ENCODE results near the gene SVIL.

SVIL gene

GRCh38 chr10:29666201-29666600 is 31.4 kb upstream of the SVIL start:
- Histone ChIP-seq H3K4me1 (ENCODE audit: control insufficient read depth, insufficient read depth, low read length) (peaks cover 16% of the 10 kb centered on the region), H3K36me3 (ENCODE audit: insufficient read depth, low read length) (no peaks in the 10 kb centered on the region), H3K9me3 (replicated peaks; ENCODE audit: low read length) (no peaks in the 10 kb centered on the region), H3K4me2 (ENCODE audit: low read length) (no peak overlapping the region), H3K9ac (ENCODE audit: low read depth, low read length) (no peak overlapping the region), H3K4me3 (ENCODE audit: low read length) (no peak overlapping the region), H3K27me3 (ENCODE audit: control insufficient read depth, insufficient read depth, low read length) (peaks cover 5% of the 10 kb centered on the region)

DNA sequence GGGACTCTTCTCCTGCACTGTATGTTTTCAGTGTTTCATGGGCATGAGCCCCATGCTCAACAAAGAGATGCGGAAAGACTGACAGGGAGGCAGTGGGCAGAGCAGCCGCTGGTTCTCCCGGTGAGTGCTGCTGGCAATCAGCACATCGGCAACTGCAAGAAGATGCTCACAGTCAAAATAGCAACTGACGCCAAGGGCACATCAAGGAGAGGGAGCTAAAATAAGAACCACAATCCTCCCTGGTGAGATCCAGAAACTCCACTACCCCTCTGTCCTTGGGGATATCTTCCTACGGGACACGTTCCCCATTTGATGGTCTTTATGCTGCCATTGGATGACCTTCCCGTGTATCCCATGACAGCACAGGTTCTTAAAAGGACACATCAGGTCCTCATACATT is 28.9 kb upstream of the SVIL start:
- Histone ChIP-seq H3K9me3 (replicated peaks; ENCODE audit: low read length) (no peaks in the 10 kb centered on the region), H3K4me2 (ENCODE audit: low read length) (no peak overlapping the region), H3K36me3 (ENCODE audit: insufficient read depth, low read length) (no peaks in the 10 kb centered on the region), H3K9ac (ENCODE audit: low read depth, low read length) (no peak overlapping the region), H3K4me3 (ENCODE audit: low read length) (no peak overlapping the region), H3K27me3 (ENCODE audit: control insufficient read depth, insufficient read depth, low read length) (peaks cover 5% of the 10 kb centered on the region), H3K4me1 (ENCODE audit: control insufficient read depth, insufficient read depth, low read length) (peaks cover 25% of the 10 kb centered on the region)

GRCh38 chr10:29658984-29659965 is 24.5 kb upstream of the SVIL start:
- Histone ChIP-seq H3K9me3 (replicated peaks; ENCODE audit: low read length) (no peaks in the 10 kb centered on the region), H3K4me3 (ENCODE audit: low read length) (peak overlapping the region; percentile 31), H3K4me1 (ENCODE audit: control insufficient read depth, insufficient read depth, low read length) (peaks cover 32% of the 10 kb centered on the region), H3K36me3 (ENCODE audit: insufficient read depth, low read length) (peaks cover 14% of the 10 kb centered on the region), H3K27me3 (ENCODE audit: control insufficient read depth, insufficient read depth, low read length) (peaks cover 5% of the 10 kb centered on the region), H3K9ac (ENCODE audit: low read depth, low read length) (peak overlapping the region; percentile 69), H3K4me2 (ENCODE audit: low read length) (peak overlapping the region; percentile 73)

DNA sequence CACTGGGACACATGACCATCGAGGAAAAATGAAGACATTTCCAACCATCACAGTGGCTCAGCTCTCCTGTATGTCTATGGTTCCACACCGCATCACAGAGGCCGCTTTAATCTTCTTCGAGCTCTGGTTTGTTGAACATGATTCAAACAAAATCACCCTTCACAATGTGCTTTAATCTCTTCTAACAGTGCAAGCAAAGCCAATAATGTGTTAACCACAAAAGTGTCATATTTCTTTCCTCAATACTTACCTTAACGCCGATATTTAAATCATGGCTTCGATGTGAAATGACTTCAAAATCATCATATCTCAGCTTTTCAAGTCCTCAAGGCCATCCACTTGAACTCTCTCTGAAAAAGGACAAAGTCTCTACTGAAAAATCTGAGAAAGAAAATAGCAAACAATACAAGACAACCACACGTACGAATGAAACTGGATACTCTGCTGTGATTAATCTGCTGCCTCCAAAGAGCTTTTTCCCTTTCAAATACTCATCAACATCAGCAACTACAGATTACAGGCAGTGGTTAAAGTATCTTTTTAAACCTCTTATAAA is 23.0 kb upstream of the SVIL start:
- peaks cover 32% of the 10 kb centered on the region for H3K4me1 ChIP-seq (ENCODE audit: control insufficient read depth, insufficient read depth, low read length)
- no peaks in the 10 kb centered on the region for H3K9me3 ChIP-seq (replicated peaks; ENCODE audit: low read length)
- H3K4me2 ChIP-seq (ENCODE audit: low read length): no peak overlapping the region
- H3K36me3 ChIP-seq (ENCODE audit: insufficient read depth, low read length): peaks cover 14% of the 10 kb centered on the region
- H3K4me3 ChIP-seq (ENCODE audit: low read length): no peak overlapping the region
- H3K9ac ChIP-seq (ENCODE audit: low read depth, low read length): no peak overlapping the region
- H3K27me3 ChIP-seq (ENCODE audit: control insufficient read depth, insufficient read depth, low read length): peaks cover 5% of the 10 kb centered on the region

DNA sequence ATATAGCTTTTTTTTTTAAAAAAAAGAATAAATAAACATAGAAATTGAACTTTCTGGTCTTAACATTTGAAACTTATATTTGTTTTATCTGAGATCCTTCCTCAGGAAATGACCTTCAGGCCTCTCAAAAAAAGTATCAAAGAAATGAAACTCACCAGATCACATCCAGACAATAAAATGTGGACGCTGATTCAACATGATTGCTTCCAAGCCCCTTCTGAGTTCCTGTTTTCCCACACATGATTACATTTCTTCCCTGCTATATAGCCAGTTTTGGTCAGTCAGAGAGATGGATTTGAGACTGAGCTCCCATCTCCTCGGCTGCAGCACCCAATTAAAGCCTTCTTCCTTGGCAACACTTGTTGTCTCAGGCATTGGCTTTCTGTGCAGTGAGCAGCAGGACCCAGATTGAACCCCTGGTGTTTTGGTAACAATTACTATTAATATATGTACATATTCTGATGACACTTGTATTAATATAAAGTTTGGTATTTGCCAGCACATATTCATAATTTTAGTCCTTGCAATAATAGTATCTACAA is 21.8 kb upstream of the SVIL start:
- H3K36me3 ChIP-seq (ENCODE audit: insufficient read depth, low read length): peaks cover 14% of the 10 kb centered on the region
- peaks cover 32% of the 10 kb centered on the region for H3K4me1 ChIP-seq (ENCODE audit: control insufficient read depth, insufficient read depth, low read length)
- H3K4me2 ChIP-seq (ENCODE audit: low read length): no peak overlapping the region
- H3K9me3 ChIP-seq (replicated peaks; ENCODE audit: low read length): no peaks in the 10 kb centered on the region
- no peak overlapping the region for H3K9ac ChIP-seq (ENCODE audit: low read depth, low read length)
- H3K27me3 ChIP-seq (ENCODE audit: control insufficient read depth, insufficient read depth, low read length): no peaks in the 10 kb centered on the region
- H3K4me3 ChIP-seq (ENCODE audit: low read length): no peak overlapping the region

DNA sequence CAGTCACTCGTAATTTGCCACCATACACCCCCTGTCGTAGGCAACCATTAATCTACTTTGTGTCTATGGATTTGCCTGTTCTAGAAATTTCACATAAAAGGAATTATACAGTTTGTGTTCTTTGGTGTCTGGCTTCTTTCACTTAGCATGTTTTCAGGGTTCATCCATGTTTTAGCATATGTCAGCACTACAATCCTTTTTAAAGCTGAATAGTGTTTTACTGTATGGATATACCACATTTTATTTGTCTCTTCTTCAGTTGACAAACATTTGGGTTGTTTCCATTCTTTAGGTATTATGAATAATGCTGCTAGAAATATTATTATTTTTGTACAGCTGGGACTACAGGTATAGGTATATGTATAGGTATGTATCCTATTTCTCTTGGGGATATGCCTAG is 17.4 kb upstream of the SVIL start:
- Histone ChIP-seq H3K4me3 (ENCODE audit: low read length) (no peak overlapping the region), H3K27me3 (ENCODE audit: control insufficient read depth, insufficient read depth, low read length) (no peaks in the 10 kb centered on the region), H3K4me2 (ENCODE audit: low read length) (no peak overlapping the region), H3K9ac (ENCODE audit: low read depth, low read length) (no peak overlapping the region), H3K9me3 (replicated peaks; ENCODE audit: low read length) (no peaks in the 10 kb centered on the region), H3K4me1 (ENCODE audit: control insufficient read depth, insufficient read depth, low read length) (peaks cover 31% of the 10 kb centered on the region), H3K36me3 (ENCODE audit: insufficient read depth, low read length) (peaks cover 10% of the 10 kb centered on the region)

- peaks cover 35% of the 10 kb centered on the region for H3K4me1 ChIP-seq (ENCODE audit: control insufficient read depth, insufficient read depth, low read length)
- H3K4me2 ChIP-seq (ENCODE audit: low read length): no peak overlapping the region
- H3K36me3 ChIP-seq (ENCODE audit: insufficient read depth, low read length): peaks cover 6% of the 10 kb centered on the region
- H3K9ac ChIP-seq (ENCODE audit: low read depth, low read length): no peak overlapping the region
- no peak overlapping the region for H3K4me3 ChIP-seq (ENCODE audit: low read length)
- H3K9me3 ChIP-seq (replicated peaks; ENCODE audit: low read length): no peaks in the 10 kb centered on the region
- no peaks in the 10 kb centered on the region for H3K27me3 ChIP-seq (ENCODE audit: control insufficient read depth, insufficient read depth, low read length)
These were observed 17.0 kb upstream of the SVIL start for GRCh38 chr10:29651767-29652166.

DNA sequence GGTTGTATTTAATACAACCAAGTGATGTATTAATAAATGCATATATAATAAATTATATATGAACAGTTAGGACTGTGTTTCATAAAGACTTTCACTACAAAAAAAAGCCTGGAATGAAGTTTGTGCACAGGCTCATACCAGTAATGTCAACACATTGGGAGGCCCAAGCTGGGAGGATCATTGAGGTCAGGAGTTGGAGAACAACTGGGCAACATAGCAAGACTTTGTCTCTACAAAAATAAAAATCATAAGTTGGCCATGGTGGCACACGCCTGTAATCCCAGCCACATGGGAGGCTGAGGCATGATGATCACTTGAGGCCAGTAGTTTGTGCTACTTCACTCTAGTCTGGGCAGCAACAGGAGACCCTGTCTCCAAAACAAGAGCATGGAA is 15.8 kb upstream of the SVIL start:
- H3K36me3 ChIP-seq (ENCODE audit: insufficient read depth, low read length): no peaks in the 10 kb centered on the region
- H3K4me1 ChIP-seq (ENCODE audit: control insufficient read depth, insufficient read depth, low read length): peaks cover 47% of the 10 kb centered on the region
- H3K9me3 ChIP-seq (replicated peaks; ENCODE audit: low read length): no peaks in the 10 kb centered on the region
- H3K27me3 ChIP-seq (ENCODE audit: control insufficient read depth, insufficient read depth, low read length): no peaks in the 10 kb centered on the region
- no peak overlapping the region for H3K9ac ChIP-seq (ENCODE audit: low read depth, low read length)
- H3K4me2 ChIP-seq (ENCODE audit: low read length): no peak overlapping the region
- H3K4me3 ChIP-seq (ENCODE audit: low read length): no peak overlapping the region

- Histone ChIP-seq H3K9ac (ENCODE audit: low read depth, low read length) (peak overlapping the region; percentile 43), H3K27me3 (ENCODE audit: control insufficient read depth, insufficient read depth, low read length) (no peaks in the 10 kb centered on the region), H3K4me1 (ENCODE audit: control insufficient read depth, insufficient read depth, low read length) (peaks cover 50% of the 10 kb centered on the region), H3K36me3 (ENCODE audit: insufficient read depth, low read length) (no peaks in the 10 kb centered on the region), H3K9me3 (replicated peaks; ENCODE audit: low read length) (no peaks in the 10 kb centered on the region), H3K4me3 (ENCODE audit: low read length) (no peak overlapping the region), H3K4me2 (ENCODE audit: low read length) (peak overlapping the region; percentile 29)
These were observed 15.1 kb upstream of the SVIL start for GRCh38 chr10:29649561-29650551.

GRCh38 chr10:29648983-29649268 is 14.2 kb upstream of the SVIL start:
- Histone ChIP-seq H3K27me3 (ENCODE audit: control insufficient read depth, insufficient read depth, low read length) (no peaks in the 10 kb centered on the region), H3K36me3 (ENCODE audit: insufficient read depth, low read length) (no peaks in the 10 kb centered on the region), H3K4me3 (ENCODE audit: low read length) (no peak overlapping the region), H3K9me3 (replicated peaks; ENCODE audit: low read length) (no peaks in the 10 kb centered on the region), H3K9ac (ENCODE audit: low read depth, low read length) (peak overlapping the region; percentile 43), H3K4me2 (ENCODE audit: low read length) (peak overlapping the region; percentile 69), H3K4me1 (ENCODE audit: control insufficient read depth, insufficient read depth, low read length) (peaks cover 55% of the 10 kb centered on the region)
